Colonic mucosa (tissue), 4 donors: Measurements from ENCODE around the gene ETV6. TPM values are rescaled to one million over a fixed set of nuclear protein-coding genes. Genes with fewer than 3 reads are reported as not detected.

ENCODE experiments used
- DNase-seq: peaks from one replicate; pipeline ENCODE4 v3.0.0-alpha.2; 2020
- H3K27ac ChIP-seq: fragments of 200-600 bp; one replicate; pipeline ENCODE4 v1.8.0; 2021
- H3K27me3 ChIP-seq: fragments of 200-600 bp; one replicate; pipeline ENCODE4 v1.8.0; 2021
- H3K36me3 ChIP-seq: fragments of 200-600 bp; one replicate; pipeline ENCODE4 v1.8.0; 2021
- H3K4me1 ChIP-seq: fragments of 200-600 bp; one replicate; pipeline ENCODE4 v1.8.0; 2021; ENCODE audit warnings: mild to moderate bottlenecking
- H3K4me3 ChIP-seq: fragments of 200-600 bp; one replicate; pipeline ENCODE4 v1.8.0; 2021
- H3K9ac ChIP-seq, 2 donors: one replicate each; pipeline ENCODE4 v1.7.0; 2013; ENCODE audit warnings: control low read depth in 2 of 2, low read depth in 2 of 2, low read length in 2 of 2
- H3K9me3 ChIP-seq: fragments of 200-600 bp; one replicate; pipeline ENCODE4 v1.8.0; 2021
- CTCF ChIP-seq: fragments of 200-600 bp; IDR thresholded peaks from one replicate; pipeline ENCODE4 v1.8.0; 2022; ENCODE audit warnings: antibody characterized with exemption, mild to moderate bottlenecking
- intact Hi-C: fragments of 100-400 bp; cut with DNase I; formaldehyde crosslinking; loops from one replicate; pipeline ENCODE4 v1.14.1; 2022
- total RNA-seq, 2 donors: library from RNA; stranded (reverse); fragmentation: NEBNext Ultra II Directional in 1 of 2; extraction: Animal tissue kit (Norgen Biotek cat#: 25700) in 1 of 2; gene quantifications; one replicate each; pipeline ENCODE4 v1.2.1, GENCODE V29; 2021
- donor health status: healthy.
- donor health status: DM: no; HTN: no; CAD: no.
- donor health status: DM: no; HTN: no; CAD: no.

ETV6 gene
- total RNA-seq, 2 donors from 2014 or later, result 49.2 to 73.1 TPM

GRCh38 chr12:11812241-11812585, 162.7 kb downstream of the ETV6 start:
- Histone ChIP-seq H3K36me3 (no peaks in the 10 kb centered on the region), H3K9me3 (no peaks in the 10 kb centered on the region), H3K4me1 (peaks cover 23% of the 10 kb centered on the region), H3K27ac (peak overlapping the region; percentile 85), H3K4me3 (peak overlapping the region; percentile 16), H3K27me3 (no peaks in the 10 kb centered on the region), H3K9ac (peak overlapping the region in 1 of 2 donors; percentile 75)
- intact Hi-C loops, result no loop called here
- TF ChIP-seq CTCF, result no peak
- DNase-seq, result no peak

- Histone ChIP-seq H3K4me1 (peaks cover 23% of the 10 kb centered on the region), H3K27me3 (no peaks in the 10 kb centered on the region), H3K4me3 (peak overlapping the region; percentile 16), H3K9me3 (no peaks in the 10 kb centered on the region), H3K36me3 (no peaks in the 10 kb centered on the region), H3K27ac (peak overlapping the region; percentile 85), H3K9ac (peak overlapping the region; percentile 75 to 76)
- no peak for TF ChIP-seq CTCF
- DNase-seq, result peak; percentile 74
- intact Hi-C loops, result no loop called here
Measured at GRCh38 chr12:11812586-11813437, 163.3 kb downstream of the ETV6 start.

- no peak for TF ChIP-seq CTCF
- no peak overlapping the region for H3K4me3 ChIP-seq
- H3K36me3 ChIP-seq, result no peaks in the 10 kb centered on the region
- H3K27me3 ChIP-seq, result no peaks in the 10 kb centered on the region
- peak overlapping the region; percentile 75 to 76 for H3K9ac ChIP-seq
- intact Hi-C loops, result no loop called here
- DNase-seq, result no peak
- H3K27ac ChIP-seq, result peak overlapping the region; percentile 85
- H3K4me1 ChIP-seq, result peaks cover 23% of the 10 kb centered on the region
- no peaks in the 10 kb centered on the region for H3K9me3 ChIP-seq
Measured at GRCh38 chr12:11813438-11813813, 164.0 kb downstream of the ETV6 start.

GRCh38 chr12:11814374-11814773, 164.9 kb downstream of the ETV6 start:
- no peak overlapping the region for H3K4me3 ChIP-seq
- no peaks in the 10 kb centered on the region for H3K9me3 ChIP-seq
- no peaks in the 10 kb centered on the region for H3K27me3 ChIP-seq
- no peaks in the 10 kb centered on the region for H3K36me3 ChIP-seq
- peaks cover 23% of the 10 kb centered on the region for H3K4me1 ChIP-seq
- no peak overlapping the region for H3K27ac ChIP-seq
- TF ChIP-seq CTCF, result no peak
- no peak for DNase-seq
- intact Hi-C loops, result no loop called here
- no peak overlapping the region for H3K9ac ChIP-seq

- intact Hi-C loops, result no loop called here
- H3K27ac ChIP-seq, result no peak overlapping the region
- no peak overlapping the region for H3K9ac ChIP-seq
- no peaks in the 10 kb centered on the region for H3K36me3 ChIP-seq
- DNase-seq, result no peak
- H3K9me3 ChIP-seq, result no peaks in the 10 kb centered on the region
- no peak overlapping the region for H3K4me3 ChIP-seq
- no peak for TF ChIP-seq CTCF
- no peaks in the 10 kb centered on the region for H3K27me3 ChIP-seq
- peaks cover 23% of the 10 kb centered on the region for H3K4me1 ChIP-seq
Measured at GRCh38 chr12:11815397-11815796, 165.9 kb downstream of the ETV6 start.
